ENCODE measurements around the gene CAPNS2.

CAPNS2 gene

GRCh38 chr16:55566432-55567175 lies at the start of gene CAPNS2:
TSS of gene CAPNS2 (plus strand) at chr16:55566684. CDS start at chr16:55566757, 73 bp downstream.
- DNase-seq = no peak

GRCh38 chr16:55521792-55522191 lies 44.7 kb upstream of the CAPNS2 start:
- no peak for DNase-seq

- no peak for DNase-seq
Observed at GRCh38 chr16:55526441-55526840, 40.0 kb upstream of the CAPNS2 start.

- no peak for DNase-seq
Observed at GRCh38 chr16:55527885-55528284, 38.6 kb upstream of the CAPNS2 start.

- no peak for DNase-seq
Observed at GRCh38 chr16:55529018-55529417, 37.5 kb upstream of the CAPNS2 start.

- no peak for DNase-seq
Observed at GRCh38 chr16:55530316-55530856, 36.1 kb upstream of the CAPNS2 start.

- no peak for DNase-seq
Observed at GRCh38 chr16:55532227-55532626, 34.3 kb upstream of the CAPNS2 start.

GRCh38 chr16:55534756-55535155 lies 31.7 kb upstream of the CAPNS2 start:
- no peak for DNase-seq

- no peak for DNase-seq
Observed at GRCh38 chr16:55539049-55539448, 27.4 kb upstream of the CAPNS2 start.

GRCh38 chr16:55539488-55539887 lies 27.0 kb upstream of the CAPNS2 start:
- no peak for DNase-seq

GRCh38 chr16:55540221-55540620 lies 26.3 kb upstream of the CAPNS2 start:
- DNase-seq = no peak

- no peak for DNase-seq
Observed at GRCh38 chr16:55542459-55543082, 23.9 kb upstream of the CAPNS2 start.

GRCh38 chr16:55543472-55543871 lies 23.0 kb upstream of the CAPNS2 start:
- DNase-seq = no peak

- no peak for DNase-seq
Observed at GRCh38 chr16:55552621-55553020, 13.9 kb upstream of the CAPNS2 start.

GRCh38 chr16:55555436-55555835 lies 11.0 kb upstream of the CAPNS2 start:
- DNase-seq = no peak

- DNase-seq = no peak
Observed at GRCh38 chr16:55557186-55557585, 9.3 kb upstream of the CAPNS2 start.

GRCh38 chr16:55559233-55559632 lies 7.3 kb upstream of the CAPNS2 start:
- DNase-seq = no peak

- DNase-seq = no peak
Observed at GRCh38 chr16:55559933-55560516, 6.5 kb upstream of the CAPNS2 start.

GRCh38 chr16:55561319-55561848 lies 5.1 kb upstream of the CAPNS2 start:
- DNase-seq = no peak

- DNase-seq = no peak
Observed at GRCh38 chr16:55562936-55563335, 3.5 kb upstream of the CAPNS2 start.

- DNase-seq = no peak
Observed at GRCh38 chr16:55563797-55564196, 2.7 kb upstream of the CAPNS2 start.

GRCh38 chr16:55565086-55565485 lies 1.4 kb upstream of the CAPNS2 start:
- DNase-seq = no peak

GRCh38 chr16:55567382-55567781 lies 898 bp downstream of the CAPNS2 start:
- DNase-seq = no peak

- DNase-seq = no peak
Observed at GRCh38 chr16:55568207-55568606, 1.7 kb downstream of the CAPNS2 start.

All from 8988T (cell line).